Lung (tissue), 12 donors: Measurements from ENCODE around the gene DDAH2. TPM values are rescaled to one million over a fixed set of nuclear protein-coding genes. Genes with fewer than 3 reads are reported as not detected.
"Not testable (repeated sequence)": the region's sequence is repeated elsewhere in the genome, so short reads cannot be mapped to it uniquely, and the experiment has no call there.

Experiments
- ATAC-seq: fragments of 200-7000 bp; cut with Tn5 transposase; one replicate; pipeline ENCODE4 v1.9.1; 2020; ENCODE audit warnings: moderate number of reproducible peaks; ENCODE audit not compliant: insufficient read depth, low FRiP score
- DNase-seq, 3 donors: peaks; one replicate each; pipeline ENCODE4 v3.0.0-alpha.2; 2013 to 2017
- H3K27ac ChIP-seq, 2 donors: one replicate each; pipeline ENCODE4 v1.5.1; 2013; ENCODE audit warnings: mild to moderate bottlenecking in 2 of 2, moderate library complexity in 2 of 2, control low read depth in 1 of 2, inconsistent platforms in 1 of 2, low read depth in 1 of 2, low read length in 1 of 2
- H3K27me3 ChIP-seq, 3 donors: one replicate each; pipeline ENCODE4 v1.5.1; 2013; ENCODE audit warnings: low read length in 2 of 3; ENCODE audit not compliant: control insufficient read depth in 3 of 3, insufficient read depth in 3 of 3
- H3K36me3 ChIP-seq, 4 donors: one replicate each; pipeline ENCODE4 v1.5.1; 2013; ENCODE audit warnings: low read length in 4 of 4, mild to moderate bottlenecking in 1 of 4, moderate library complexity in 1 of 4; ENCODE audit not compliant: control insufficient read depth in 4 of 4, insufficient read depth in 4 of 4
- H3K4me1 ChIP-seq, 5 donors: one replicate each; pipeline ENCODE4 v1.5.1; 2013; ENCODE audit warnings: low read length in 5 of 5, mild to moderate bottlenecking in 2 of 5, moderate library complexity in 1 of 5; ENCODE audit not compliant: control insufficient read depth in 5 of 5, insufficient read depth in 5 of 5
- H3K4me3 ChIP-seq: one replicate; pipeline ENCODE4 v1.5.1; 2013; ENCODE audit warnings: mild to moderate bottlenecking, control low read depth, moderate library complexity
- H3K9ac ChIP-seq, 2 donors: one replicate each; pipeline ENCODE4 v1.5.1; 2013; ENCODE audit warnings: low read length in 2 of 2, control low read depth in 1 of 2; ENCODE audit not compliant: insufficient read depth in 1 of 2
- H3K9me3 ChIP-seq, 4 donors: one replicate each; pipeline ENCODE4 v1.5.1; 2013; ENCODE audit warnings: low read length in 3 of 4, mild to moderate bottlenecking in 1 of 4, moderate library complexity in 1 of 4; ENCODE audit not compliant: control insufficient read depth in 4 of 4, insufficient read depth in 3 of 4
- WGBS, 2 donors: extraction: QIAGEN DNeasy Blood & Tissue Kit; methylation state at CpG; one replicate each; pipeline ENCODE4 v1.1.7; 2013; 5-methylcytosine and 5-hydroxymethylcytosine counted together
- polyA plus RNA-seq, 2 donors: library from polyadenylated mRNA; stranded (reverse); fragments of 200-250 nt; gene quantifications; one replicate each; pipeline ENCODE4 v1.2.1, GENCODE V29; 2013
- total RNA-seq, 2 donors: library from RNA; depleted of rRNA in 1 of 2; stranded (reverse); fragments of >200 nt in 1 of 2; gene quantifications; one replicate each; pipeline ENCODE4 v1.2.1, GENCODE V29; 2014 to 2021
- TF ChIP-seq, protein P1 (sequence below): IDR thresholded peaks from 2 replicates; pipeline ENCODE4 v1.5.1; 2012; ENCODE audit warnings: mild to moderate bottlenecking; ENCODE audit errors: control extremely low read depth, extremely low read depth
- donor health status: control.
- donor health status: control.
- donor health status: Bipolar disorder and iron deficiency.
- donor health status: healthy.
- donor health status: DM: yes; HTN: yes; CAD: no.

Gene DDAH2
- total and polyA plus RNA-seq, 4 donors: 60.3 to 130 (median 91.3) TPM

DNA sequence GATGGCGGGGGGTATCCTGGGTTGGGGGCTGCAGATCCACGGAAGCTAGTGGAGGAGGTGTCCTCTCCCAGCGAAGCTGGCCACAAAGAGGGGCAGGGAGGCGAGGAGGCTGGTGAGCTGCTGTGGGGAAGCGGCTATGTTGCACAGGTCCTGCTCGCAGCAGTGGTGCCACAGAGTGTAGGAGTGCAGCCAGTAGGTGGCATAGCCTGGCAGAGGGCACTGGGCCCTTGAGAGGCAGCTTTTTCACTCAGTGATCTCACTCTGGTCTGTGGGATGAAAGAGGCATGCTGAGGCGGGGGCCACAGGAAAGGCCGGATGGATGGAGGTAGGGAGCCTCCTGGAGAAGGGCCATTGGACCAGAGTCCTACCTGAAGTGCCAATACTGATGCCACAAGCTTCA is 16.8 kb downstream of the DDAH2 start:
- no peaks in the 10 kb centered on the region for H3K27me3 ChIP-seq
- TF ChIP-seq, protein P1, sequence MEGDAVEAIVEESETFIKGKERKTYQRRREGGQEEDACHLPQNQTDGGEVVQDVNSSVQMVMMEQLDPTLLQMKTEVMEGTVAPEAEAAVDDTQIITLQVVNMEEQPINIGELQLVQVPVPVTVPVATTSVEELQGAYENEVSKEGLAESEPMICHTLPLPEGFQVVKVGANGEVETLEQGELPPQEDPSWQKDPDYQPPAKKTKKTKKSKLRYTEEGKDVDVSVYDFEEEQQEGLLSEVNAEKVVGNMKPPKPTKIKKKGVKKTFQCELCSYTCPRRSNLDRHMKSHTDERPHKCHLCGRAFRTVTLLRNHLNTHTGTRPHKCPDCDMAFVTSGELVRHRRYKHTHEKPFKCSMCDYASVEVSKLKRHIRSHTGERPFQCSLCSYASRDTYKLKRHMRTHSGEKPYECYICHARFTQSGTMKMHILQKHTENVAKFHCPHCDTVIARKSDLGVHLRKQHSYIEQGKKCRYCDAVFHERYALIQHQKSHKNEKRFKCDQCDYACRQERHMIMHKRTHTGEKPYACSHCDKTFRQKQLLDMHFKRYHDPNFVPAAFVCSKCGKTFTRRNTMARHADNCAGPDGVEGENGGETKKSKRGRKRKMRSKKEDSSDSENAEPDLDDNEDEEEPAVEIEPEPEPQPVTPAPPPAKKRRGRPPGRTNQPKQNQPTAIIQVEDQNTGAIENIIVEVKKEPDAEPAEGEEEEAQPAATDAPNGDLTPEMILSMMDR: no peak
- H3K4me1 ChIP-seq: peaks cover 0 to 19% (median 8%) of the 10 kb centered on the region in 5 donors
- no peak overlapping the region for H3K27ac ChIP-seq
- ATAC-seq (no peak), DNase-seq (no peak)
- no peaks in the 10 kb centered on the region for H3K9me3 ChIP-seq
- no peaks in the 10 kb centered on the region for H3K36me3 ChIP-seq
- H3K9ac ChIP-seq: no peak overlapping the region
- H3K4me3 ChIP-seq: no peak overlapping the region
- WGBS, 2 donors: 76 to 81% methylated on average over 8 of the region's 8 CpGs

DNA sequence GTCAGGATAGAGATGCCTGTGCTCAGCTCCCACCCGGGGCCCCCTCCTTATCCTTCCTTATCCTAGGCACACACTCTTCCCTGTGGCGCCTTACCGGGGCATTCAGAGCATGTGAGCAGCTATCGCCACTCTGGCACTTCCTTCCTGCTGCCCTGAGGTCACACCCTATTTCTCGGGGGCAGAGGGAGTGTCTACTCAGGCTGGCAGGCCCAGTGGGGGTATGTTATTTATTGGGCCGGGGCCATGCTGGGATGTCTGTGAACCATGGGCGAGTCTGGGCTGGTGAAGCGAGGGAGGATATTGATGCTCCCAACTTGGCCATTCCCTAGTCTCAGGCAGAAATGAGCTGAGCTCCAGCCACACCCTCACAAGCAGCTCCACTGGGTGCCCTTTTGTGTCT is 17.9 kb downstream of the DDAH2 start:
- H3K4me1 ChIP-seq: peaks cover 0 to 19% (median 8%) of the 10 kb centered on the region in 5 donors
- no peak overlapping the region for H3K4me3 ChIP-seq
- no peaks in the 10 kb centered on the region for H3K9me3 ChIP-seq
- ATAC-seq (peak; percentile 19), DNase-seq (no peak)
- no peaks in the 10 kb centered on the region for H3K36me3 ChIP-seq
- TF ChIP-seq, protein P1: no peak
- H3K27me3 ChIP-seq: no peaks in the 10 kb centered on the region
- H3K27ac ChIP-seq: no peak overlapping the region
- no peak overlapping the region for H3K9ac ChIP-seq
- WGBS, 2 donors: 32 to 36% methylated on average over 8 of the region's 8 CpGs

DNA sequence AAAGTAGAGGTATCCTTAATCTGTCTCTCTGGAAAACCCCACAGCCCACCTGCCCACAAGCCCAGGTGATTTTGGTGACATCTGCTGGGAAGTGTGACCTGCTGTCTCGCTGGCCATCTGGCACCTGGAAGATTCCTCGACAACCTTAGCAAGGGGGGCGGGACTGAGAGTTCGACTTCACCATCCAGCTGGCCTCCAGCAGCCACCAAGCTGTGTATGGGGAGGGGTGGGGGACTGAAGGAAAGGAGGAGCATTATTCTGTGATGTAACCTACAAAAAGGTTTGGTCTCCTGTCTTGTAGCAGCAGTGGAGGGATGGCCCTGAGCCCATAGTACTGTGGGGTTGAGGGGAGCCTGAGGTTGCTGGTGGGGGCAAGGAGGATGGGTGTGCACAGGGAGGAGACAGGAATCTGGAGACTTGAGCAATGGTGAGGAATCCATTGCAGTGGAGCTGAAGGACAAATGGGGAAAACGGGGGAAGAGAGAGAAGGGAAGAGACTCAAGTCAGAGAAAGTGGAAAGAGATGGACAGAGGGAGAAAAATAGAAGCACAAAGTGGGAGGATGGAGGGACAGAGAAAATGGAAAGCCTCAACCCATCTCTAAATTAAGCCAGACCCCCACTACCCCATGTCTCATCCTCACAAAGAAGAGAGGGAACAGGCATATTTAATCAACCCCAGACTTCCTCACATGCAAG is 18.4 kb downstream of the DDAH2 start:
- no peak for ATAC-seq
- no peaks in the 10 kb centered on the region for H3K27me3 ChIP-seq
- no peak overlapping the region for H3K27ac ChIP-seq
- WGBS, 2 donors: 69 to 78% methylated on average over 5 of the region's 5 CpGs
- H3K9ac ChIP-seq: no peak overlapping the region
- TF ChIP-seq, protein P1: no peak
- H3K36me3 ChIP-seq: no peaks in the 10 kb centered on the region
- no peaks in the 10 kb centered on the region for H3K9me3 ChIP-seq
- peaks cover 0 to 18% (median 8%) of the 10 kb centered on the region in 5 donors for H3K4me1 ChIP-seq
- no peak overlapping the region for H3K4me3 ChIP-seq
- no peak for DNase-seq

DNA sequence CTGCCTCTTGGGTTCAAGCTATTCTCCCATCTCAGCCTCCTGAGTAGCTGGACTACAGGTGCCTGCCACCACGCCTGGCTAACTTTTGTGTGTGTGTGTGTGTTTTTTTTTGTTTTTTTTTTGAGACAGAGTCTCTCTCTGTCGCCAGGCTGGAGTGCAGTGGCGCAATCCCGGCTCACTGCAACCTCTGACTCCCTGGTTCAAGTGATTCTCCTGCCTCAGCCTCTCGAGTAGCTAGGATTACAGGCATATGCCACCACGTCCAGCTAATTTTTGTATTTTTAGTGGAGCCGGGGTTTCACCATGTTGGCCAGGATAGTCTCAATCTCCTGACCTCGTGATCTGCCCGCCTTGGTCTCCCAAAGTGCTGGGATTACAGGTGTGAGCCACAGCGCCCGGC is 19.9 kb downstream of the DDAH2 start:
- not testable (repeated sequence) for ATAC-seq, H3K4me3 ChIP-seq, H3K36me3 ChIP-seq, H3K27ac ChIP-seq, DNase-seq, H3K9me3 ChIP-seq, H3K4me1 ChIP-seq, H3K9ac ChIP-seq, H3K27me3 ChIP-seq
- WGBS, 2 donors: 77% methylated on average over 11 of the region's 11 CpGs
